Activated CD8-positive, alpha-beta memory T cell treated with anti-CD3 and anti-CD28 coated beads, Interleukin-2, amount 50 U/mL, for 24 hours (primary cell): ENCODE data around the gene UGT1A5.
"Not testable (repeated sequence)": the region's sequence is repeated elsewhere in the genome, so short reads cannot be mapped to it uniquely, and the experiment has no call there.

Source experiments
- DNase-seq: peaks from one replicate; pipeline ENCODE4 v3.0.0-alpha.2; 2020; ENCODE audit errors: extremely low read depth

Gene UGT1A5

DNA sequence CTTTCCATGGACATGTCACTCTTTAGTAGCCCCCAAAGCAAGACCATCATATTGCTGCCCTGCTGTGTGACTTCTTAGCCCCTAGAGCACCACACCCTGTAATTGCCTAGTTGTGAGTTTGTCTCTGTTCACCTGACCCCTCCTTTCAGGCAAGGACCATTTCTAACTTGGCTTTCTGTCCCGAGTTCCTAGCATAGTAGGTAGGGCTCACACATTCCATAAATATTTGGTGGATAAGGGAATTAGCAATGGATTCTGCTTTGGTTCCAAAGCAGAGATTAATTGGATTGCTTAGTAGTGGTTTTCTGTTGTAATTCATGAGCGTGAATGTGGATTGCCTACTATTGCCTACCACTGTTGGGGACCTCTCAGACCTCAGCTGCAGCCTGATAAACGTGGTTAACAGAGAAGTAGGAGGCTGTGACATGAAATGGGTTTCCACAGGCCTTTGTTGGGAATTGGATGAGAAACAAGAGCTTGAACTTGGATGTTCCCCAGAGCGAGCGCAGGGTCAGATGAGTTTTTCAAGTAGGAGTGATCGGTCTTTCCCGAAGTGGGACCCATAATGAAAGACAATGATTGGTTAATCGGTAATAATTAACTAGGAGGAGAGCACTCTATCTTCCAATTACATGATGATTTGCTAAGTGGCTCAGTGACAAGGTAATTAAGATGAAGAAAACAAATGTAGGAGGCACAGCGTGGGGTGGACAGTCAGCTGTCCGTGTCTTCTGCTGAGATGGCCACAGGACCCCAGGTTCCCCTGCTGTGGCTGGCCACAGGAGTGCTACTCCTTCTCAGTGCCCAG is 34.0 kb downstream of the UGT1A5 start:
- no peak for DNase-seq

- DNase-seq, result no peak
Measured at GRCh38 chr2:233747283-233747544, 34.5 kb downstream of the UGT1A5 start.

GRCh38 chr2:233750689-233751088 is 38.0 kb downstream of the UGT1A5 start:
- not testable (repeated sequence) for DNase-seq

DNA sequence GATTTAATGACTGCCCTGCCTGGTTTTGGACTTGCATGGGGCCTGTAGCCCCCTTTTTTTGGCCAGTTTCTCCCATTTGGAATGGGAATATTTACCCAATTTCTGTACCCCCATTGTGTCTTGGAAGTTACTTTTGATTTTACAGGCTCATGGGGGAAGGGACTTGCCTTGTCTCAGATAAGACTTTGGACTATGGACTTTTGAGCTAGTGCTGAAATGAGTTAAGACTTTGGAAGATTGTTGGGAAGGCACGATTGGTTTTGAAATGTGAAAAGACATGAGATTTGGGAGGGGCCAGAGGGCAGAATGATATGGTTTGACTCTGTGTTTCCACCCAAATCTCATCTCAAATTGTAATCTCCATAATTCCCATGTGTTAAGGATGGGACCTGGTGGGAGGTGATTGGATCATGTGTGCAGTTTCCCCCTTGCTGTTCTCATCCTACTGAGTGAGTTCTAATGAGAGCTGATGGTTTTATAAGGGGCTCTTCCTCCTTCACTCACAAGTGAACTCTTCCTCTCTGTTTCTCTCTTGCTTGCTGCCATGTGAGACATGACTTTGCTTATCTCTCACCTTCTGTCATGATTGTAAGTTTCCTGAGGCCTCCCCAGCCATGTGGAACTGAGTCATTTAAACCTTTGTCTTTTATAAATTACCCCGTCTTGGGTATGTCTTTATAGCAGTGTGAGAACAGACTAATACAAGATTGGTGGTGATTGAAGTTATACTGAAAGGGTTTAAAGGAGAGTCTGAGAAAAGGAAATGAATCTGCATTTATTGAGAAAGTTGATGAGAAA is 38.7 kb downstream of the UGT1A5 start:
- DNase-seq, result not testable (repeated sequence)

- DNase-seq, result no peak
Measured at GRCh38 chr2:233754872-233755611, 42.3 kb downstream of the UGT1A5 start.

DNA sequence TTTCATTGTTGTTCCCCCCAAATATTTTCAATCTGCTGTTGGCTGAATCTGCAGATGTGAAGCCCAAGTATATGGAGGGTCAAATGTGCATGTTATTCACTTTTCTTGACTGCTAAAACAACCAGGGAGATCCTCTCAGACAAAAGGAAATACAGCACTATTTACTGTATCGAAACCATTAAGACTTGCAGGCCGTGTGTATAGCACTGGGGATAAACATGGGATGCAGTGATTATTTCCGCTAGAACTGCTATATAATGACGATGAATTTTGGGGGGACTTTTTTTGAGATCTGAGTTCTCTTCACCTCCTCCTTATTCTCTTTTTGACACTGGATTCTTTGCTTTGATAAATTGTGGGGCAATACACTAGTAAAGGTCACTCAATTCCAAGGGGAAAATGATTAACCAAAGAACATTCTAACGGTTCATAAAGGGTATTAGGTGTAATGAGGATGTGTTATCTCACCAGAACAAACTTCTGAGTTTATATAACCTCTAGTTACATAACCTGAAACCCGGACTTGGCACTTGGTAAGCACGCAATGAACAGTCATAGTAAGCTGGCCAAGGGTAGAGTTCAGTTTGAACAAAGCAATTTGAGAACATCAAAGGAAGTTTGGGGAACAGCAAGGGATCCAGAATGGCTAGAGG is 43.8 kb downstream of the UGT1A5 start:
- DNase-seq, result no peak

GRCh38 chr2:233758141-233758540 is 45.4 kb downstream of the UGT1A5 start:
- no peak for DNase-seq

DNA sequence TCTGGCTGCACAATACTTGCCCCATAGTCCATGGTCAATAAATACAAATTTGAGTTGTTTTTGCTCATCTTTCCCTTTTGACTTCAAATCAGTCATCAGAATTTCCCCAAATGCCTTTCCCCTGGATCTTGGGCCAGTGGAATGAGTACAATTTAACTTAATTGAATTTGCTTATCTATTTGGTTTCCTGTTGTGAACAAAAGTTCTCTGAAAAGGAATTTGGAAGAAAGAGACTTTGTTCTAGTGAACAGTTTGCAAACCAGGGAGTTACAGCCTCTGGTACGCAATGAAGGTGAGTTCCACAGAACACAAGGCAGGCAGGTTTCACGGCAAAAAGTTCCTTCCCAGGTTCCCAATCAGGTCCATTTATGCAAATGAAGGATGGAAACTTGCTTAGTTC is 46.1 kb downstream of the UGT1A5 start:
- no peak for DNase-seq

GRCh38 chr2:233760043-233760442 is 47.3 kb downstream of the UGT1A5 start, which contains the start of gene UGT1A1:
UGT1A1 (plus strand) TSS chr2:233760270; CDS start chr2:233760288, 18 bp downstream.
- no peak for DNase-seq

GRCh38 chr2:233761040-233761769 is 48.5 kb downstream of the UGT1A5 start:
- DNase-seq, result no peak

- no peak for DNase-seq
Measured at GRCh38 chr2:233764264-233764663, 51.6 kb downstream of the UGT1A5 start.

- no peak for DNase-seq
Measured at GRCh38 chr2:233764761-233765160, 52.1 kb downstream of the UGT1A5 start.

DNA sequence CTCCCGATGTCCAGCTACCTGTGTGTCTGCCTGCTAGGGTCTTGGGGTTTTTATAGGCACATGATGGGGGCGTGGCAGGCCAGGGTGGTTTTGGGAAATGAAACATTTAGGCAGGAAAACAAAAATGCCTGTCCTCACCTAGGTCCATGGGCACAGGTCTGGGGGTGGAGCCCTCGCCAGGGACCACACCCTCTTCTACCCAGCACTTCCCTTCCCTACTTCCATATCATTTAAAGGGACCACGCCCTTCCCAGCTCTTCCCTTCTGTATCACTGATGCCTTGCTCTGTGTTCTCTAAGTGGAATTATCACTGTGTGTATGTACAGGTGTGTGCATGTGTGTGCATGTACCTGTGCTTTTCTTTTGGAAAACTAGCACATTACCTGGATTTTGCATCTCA is 53.7 kb downstream of the UGT1A5 start:
- DNase-seq, result no peak

GRCh38 chr2:233768076-233768475 is 55.4 kb downstream of the UGT1A5 start:
- DNase-seq, result no peak

GRCh38 chr2:233769260-233769659 is 56.6 kb downstream of the UGT1A5 start:
- DNase-seq, result no peak

GRCh38 chr2:233772153-233772552 is 59.4 kb downstream of the UGT1A5 start:
- no peak for DNase-seq

DNA sequence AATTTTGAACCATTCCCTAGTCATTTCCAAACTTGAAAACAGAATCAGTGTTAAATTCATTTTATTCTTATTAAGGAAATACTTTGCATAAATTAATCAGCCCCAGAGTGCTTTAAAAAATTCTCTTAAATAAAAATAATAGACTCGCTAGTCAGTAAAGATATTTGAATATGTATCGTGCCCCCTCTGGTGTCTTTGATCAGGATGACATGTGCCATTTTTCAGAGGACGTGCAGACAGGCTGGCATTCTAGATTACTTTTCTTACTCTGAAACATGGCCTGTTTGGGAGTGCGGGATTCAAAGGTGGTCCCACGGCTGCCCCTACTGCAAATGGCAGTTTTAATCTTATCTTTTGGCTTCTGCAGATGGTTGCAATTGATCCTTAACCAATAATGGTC is 59.9 kb downstream of the UGT1A5 start:
- no peak for DNase-seq

GRCh38 chr2:233773854-233774253 is 61.1 kb downstream of the UGT1A5 start:
- DNase-seq, result no peak

DNA sequence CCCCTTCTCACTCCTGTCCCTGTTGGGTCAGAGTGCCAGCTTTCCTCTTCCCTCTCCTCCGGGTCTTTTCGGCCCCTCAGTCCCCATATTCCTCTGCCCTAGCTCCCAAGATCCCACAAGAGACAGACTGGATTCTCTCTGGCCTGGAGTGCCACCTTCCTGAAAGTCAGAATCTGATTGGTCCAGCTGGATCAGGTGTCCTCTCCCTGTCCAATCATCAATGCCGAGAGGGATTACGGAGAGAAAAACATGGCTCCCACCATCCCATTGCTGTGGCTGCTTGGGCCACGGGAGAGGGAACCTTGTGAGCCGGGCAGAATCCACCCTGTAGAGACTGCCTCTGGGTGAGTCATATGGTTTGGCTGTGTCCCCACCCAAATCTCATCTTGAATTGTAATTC is 62.7 kb downstream of the UGT1A5 start:
- no peak for DNase-seq

GRCh38 chr2:233778030-233778429 is 65.3 kb downstream of the UGT1A5 start, which contains the start of gene MROH2A:
MROH2A (plus strand) TSS chr2:233778330; CDS start chr2:233779359, 1,029 bp downstream.
- no peak for DNase-seq

DNA sequence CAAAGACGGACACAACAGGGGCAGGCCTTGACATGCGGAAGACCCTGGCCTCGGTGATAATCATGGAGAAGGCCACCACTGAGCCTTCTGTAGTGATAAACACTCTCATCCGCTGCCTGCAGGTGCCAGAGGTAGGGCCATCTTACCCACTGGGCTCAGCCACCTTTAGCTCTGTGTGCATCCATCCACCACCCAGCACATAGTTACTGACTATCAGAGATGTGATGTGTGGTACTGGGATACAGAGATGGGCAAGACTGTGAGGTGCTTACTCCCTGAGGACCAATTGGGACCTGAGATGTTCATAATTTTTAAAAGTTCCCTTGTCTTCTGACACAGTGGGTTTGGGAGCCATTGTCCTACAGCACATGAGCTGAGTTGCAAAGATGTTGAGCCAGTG is 67.0 kb downstream of the UGT1A5 start:
- no peak for DNase-seq
